Psoas muscle (tissue), 8 donors: ENCODE results near the gene TTR. TPM values are rescaled to one million over a fixed set of nuclear protein-coding genes. Genes with fewer than 3 reads are reported as not detected.

ENCODE experiments used
- ATAC-seq, 4 donors: fragments of 200-7000 bp; cut with Tn5 transposase; one replicate each; pipeline ENCODE4 v1.9.1; 2020; ENCODE audit warnings: moderate library complexity in 3 of 4, mild to moderate bottlenecking in 2 of 4
- DNase-seq, 2 donors: peaks; one replicate each; pipeline ENCODE4 v3.0.0-alpha.2; 2020
- H3K27ac ChIP-seq: fragments of 200-600 bp; one replicate; pipeline ENCODE4 v1.8.0; 2022
- H3K27me3 ChIP-seq, 3 donors: fragments of 200-600 bp in 1 of 3; one replicate each; pipeline versions ENCODE4 v1.6.1 to v1.8.0; 2013 to 2022; ENCODE audit warnings: low read length in 2 of 3, mild to moderate bottlenecking in 2 of 3, moderate library complexity in 1 of 3; ENCODE audit not compliant: insufficient read depth in 3 of 3
- H3K36me3 ChIP-seq, 2 donors: fragments of 200-600 bp in 1 of 2; one replicate each; pipeline versions ENCODE4 v1.6.1 to v1.8.0; 2013 to 2022; ENCODE audit warnings: low read depth in 1 of 2, mild to moderate bottlenecking in 1 of 2, moderate library complexity in 1 of 2; ENCODE audit not compliant: insufficient read depth in 1 of 2
- H3K4me1 ChIP-seq: fragments of 200-600 bp; one replicate; pipeline ENCODE4 v1.8.0; 2022
- H3K4me3 ChIP-seq: fragments of 200-600 bp; one replicate; pipeline ENCODE4 v1.8.0; 2022; ENCODE audit warnings: mild to moderate bottlenecking
- H3K9me3 ChIP-seq: fragments of 200-600 bp; one replicate; pipeline ENCODE4 v1.8.0; 2022
- WGBS, 3 donors: extraction: QIAGEN DNeasy Blood & Tissue Kit; methylation state at CpG; one replicate each; pipeline versions ENCODE4 v1.1.6 to v1.1.7; 2013; 5-methylcytosine and 5-hydroxymethylcytosine counted together
- intact Hi-C, 2 donors: fragments of 100-400 bp; cut with DNase I; formaldehyde crosslinking; loops; one replicate each; pipeline versions ENCODE4 v1.11.0 to v1.14.2; 2022
- polyA plus RNA-seq, 3 donors: library from polyadenylated mRNA; stranded (reverse); fragments of 200-250 nt; gene quantifications; one replicate each; pipeline ENCODE4 v1.2.3, GENCODE V29; 2013
- total RNA-seq, 4 donors: library from RNA; stranded (reverse); fragmentation: NEBNext Ultra II Directional in 2 of 4; extraction: Animal tissue kit (Norgen Biotek cat#: 25700) in 2 of 4; gene quantifications; one replicate each; pipeline versions ENCODE4 v1.2.1 to v1.2.4, GENCODE V29; 2021 to 2023
- TF ChIP-seq, protein P1 (sequence below): fragments of 200-600 bp; IDR thresholded peaks from one replicate; pipeline ENCODE4 v1.8.0; 2022; ENCODE audit warnings: antibody characterized with exemption
- donor health status: healthy with polysubstance abuse.
- donor health status: DM: no; HTN: no; CAD: no; lungs with moderate emphysema.
- donor health status: Bipolar disorder and iron deficiency.
- donor health status: healthy.
- donor health status: DM: yes; HTN: yes; CAD: no.
- donor health status: DM: no; HTN: no; CAD: no.
- donor health status: DM: no; HTN: no; CAD: no.
- donor health status: DM: yes; HTN: yes; CAD: no.

The TTR gene
- total and polyA plus RNA-seq, 7 donors, result 0.21 to 0.25 TPM; not detected in 5

DNA sequence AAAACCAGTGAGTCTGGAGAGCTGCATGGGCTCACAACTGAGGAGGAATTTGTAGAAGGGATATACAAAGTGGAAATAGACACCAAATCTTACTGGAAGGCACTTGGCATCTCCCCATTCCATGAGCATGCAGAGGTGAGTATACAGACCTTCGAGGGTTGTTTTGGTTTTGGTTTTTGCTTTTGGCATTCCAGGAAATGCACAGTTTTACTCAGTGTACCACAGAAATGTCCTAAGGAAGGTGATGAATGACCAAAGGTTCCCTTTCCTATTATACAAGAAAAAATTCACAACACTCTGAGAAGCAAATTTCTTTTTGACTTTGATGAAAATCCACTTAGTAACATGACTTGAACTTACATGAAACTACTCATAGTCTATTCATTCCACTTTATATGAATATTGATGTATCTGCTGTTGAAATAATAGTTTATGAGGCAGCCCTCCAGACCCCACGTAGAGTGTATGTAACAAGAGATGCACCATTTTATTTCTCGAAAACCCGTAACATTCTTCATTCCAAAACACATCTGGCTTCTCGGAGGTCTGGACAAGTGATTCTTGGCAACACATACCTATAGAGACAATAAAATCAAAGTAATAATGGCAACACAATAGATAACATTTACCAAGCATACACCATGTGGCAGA lies 3.6 kb downstream of the TTR start:
- DNase-seq (no peak), ATAC-seq (no peak)
- Histone ChIP-seq H3K9me3 (no peaks in the 10 kb centered on the region), H3K4me1 (no peaks in the 10 kb centered on the region), H3K36me3 (no peaks in the 10 kb centered on the region), H3K27ac (no peak overlapping the region), H3K27me3 (peaks cover 0 to 2% (median 0%) of the 10 kb centered on the region in 3 donors), H3K4me3 (no peak overlapping the region)
- intact Hi-C loops, result no loop called here
- TF ChIP-seq, protein P1, sequence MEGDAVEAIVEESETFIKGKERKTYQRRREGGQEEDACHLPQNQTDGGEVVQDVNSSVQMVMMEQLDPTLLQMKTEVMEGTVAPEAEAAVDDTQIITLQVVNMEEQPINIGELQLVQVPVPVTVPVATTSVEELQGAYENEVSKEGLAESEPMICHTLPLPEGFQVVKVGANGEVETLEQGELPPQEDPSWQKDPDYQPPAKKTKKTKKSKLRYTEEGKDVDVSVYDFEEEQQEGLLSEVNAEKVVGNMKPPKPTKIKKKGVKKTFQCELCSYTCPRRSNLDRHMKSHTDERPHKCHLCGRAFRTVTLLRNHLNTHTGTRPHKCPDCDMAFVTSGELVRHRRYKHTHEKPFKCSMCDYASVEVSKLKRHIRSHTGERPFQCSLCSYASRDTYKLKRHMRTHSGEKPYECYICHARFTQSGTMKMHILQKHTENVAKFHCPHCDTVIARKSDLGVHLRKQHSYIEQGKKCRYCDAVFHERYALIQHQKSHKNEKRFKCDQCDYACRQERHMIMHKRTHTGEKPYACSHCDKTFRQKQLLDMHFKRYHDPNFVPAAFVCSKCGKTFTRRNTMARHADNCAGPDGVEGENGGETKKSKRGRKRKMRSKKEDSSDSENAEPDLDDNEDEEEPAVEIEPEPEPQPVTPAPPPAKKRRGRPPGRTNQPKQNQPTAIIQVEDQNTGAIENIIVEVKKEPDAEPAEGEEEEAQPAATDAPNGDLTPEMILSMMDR, result no peak
- 49 to 50% (median 49%) methylated on average over 5 of the region's 5 CpGs for WGBS, 3 donors

DNA sequence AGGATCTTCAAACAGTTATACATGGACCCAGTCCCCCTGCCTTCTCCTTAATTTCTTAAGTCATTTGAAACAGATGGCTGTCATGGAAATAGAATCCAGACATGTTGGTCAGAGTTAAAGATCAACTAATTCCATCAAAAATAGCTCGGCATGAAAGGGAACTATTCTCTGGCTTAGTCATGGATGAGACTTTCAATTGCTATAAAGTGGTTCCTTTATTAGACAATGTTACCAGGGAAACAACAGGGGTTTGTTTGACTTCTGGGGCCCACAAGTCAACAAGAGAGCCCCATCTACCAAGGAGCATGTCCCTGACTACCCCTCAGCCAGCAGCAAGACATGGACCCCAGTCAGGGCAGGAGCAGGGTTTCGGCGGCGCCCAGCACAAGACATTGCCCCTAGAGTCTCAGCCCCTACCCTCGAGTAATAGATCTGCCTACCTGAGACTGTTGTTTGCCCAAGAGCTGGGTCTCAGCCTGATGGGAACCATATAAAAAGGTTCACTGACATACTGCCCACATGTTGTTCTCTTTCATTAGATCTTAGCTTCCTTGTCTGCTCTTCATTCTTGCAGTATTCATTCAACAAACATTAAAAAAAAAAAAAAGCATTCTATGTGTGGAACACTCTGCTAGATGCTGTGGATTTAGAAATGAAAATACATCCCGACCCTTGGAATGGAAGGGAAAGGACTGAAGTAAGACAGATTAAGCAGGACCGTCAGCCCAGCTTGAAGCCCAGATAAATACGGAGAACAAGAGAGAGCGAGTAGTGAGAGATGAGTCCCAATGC lies 4.6 kb downstream of the TTR start:
- Histone ChIP-seq H3K27me3 (peaks cover 0 to 2% (median 0%) of the 10 kb centered on the region in 3 donors), H3K36me3 (no peaks in the 10 kb centered on the region), H3K9me3 (no peaks in the 10 kb centered on the region), H3K4me3 (no peak overlapping the region), H3K27ac (no peak overlapping the region), H3K4me1 (no peaks in the 10 kb centered on the region)
- intact Hi-C loops, result no loop called here
- ATAC-seq (no peak), DNase-seq (no peak)
- 84 to 89% (median 88%) methylated on average over 9 of the region's 9 CpGs for WGBS, 3 donors
- TF ChIP-seq, protein P1, result no peak

DNA sequence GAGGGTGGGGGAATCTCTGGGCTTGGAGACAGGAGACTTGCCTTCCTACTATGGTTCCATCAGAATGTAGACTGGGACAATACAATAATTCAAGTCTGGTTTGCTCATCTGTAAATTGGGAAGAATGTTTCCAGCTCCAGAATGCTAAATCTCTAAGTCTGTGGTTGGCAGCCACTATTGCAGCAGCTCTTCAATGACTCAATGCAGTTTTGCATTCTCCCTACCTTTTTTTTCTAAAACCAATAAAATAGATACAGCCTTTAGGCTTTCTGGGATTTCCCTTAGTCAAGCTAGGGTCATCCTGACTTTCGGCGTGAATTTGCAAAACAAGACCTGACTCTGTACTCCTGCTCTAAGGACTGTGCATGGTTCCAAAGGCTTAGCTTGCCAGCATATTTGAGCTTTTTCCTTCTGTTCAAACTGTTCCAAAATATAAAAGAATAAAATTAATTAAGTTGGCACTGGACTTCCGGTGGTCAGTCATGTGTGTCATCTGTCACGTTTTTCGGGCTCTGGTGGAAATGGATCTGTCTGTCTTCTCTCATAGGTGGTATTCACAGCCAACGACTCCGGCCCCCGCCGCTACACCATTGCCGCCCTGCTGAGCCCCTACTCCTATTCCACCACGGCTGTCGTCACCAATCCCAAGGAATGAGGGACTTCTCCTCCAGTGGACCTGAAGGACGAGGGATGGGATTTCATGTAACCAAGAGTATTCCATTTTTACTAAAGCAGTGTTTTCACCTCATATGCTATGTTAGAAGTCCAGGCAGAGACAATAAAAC lies 6.5 kb downstream of the TTR start:
- TF ChIP-seq, protein P1, result no peak
- Histone ChIP-seq H3K9me3 (no peaks in the 10 kb centered on the region), H3K4me1 (no peaks in the 10 kb centered on the region), H3K27ac (no peak overlapping the region), H3K4me3 (no peak overlapping the region), H3K27me3 (peaks cover 0 to 2% (median 0%) of the 10 kb centered on the region in 3 donors), H3K36me3 (no peaks in the 10 kb centered on the region)
- ATAC-seq (no peak), DNase-seq (no peak)
- intact Hi-C loops, result no loop called here
- 83 to 91% (median 86%) methylated on average over 13 of the region's 13 CpGs for WGBS, 3 donors

DNA sequence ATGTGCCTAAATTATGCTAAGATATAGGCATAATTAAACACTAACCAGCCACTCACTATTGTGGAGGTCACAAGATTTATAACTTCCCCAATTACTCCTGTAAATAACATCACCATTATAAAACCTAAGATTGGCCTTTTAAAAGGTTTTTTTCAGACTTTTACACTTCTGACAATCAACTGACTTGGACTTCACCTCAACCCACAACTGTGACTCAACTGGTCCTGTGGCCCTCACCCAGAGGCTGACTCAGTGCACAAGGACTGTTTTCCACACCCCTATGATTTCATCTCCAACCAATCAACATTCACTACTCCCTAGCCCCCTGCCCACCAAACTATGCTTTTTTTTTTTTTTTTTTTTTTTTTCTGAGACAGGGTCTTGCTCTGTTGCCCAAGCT lies 11.6 kb downstream of the TTR start:
- no peak overlapping the region for H3K4me3 ChIP-seq
- TF ChIP-seq, protein P1, result no peak
- ATAC-seq, result no peak

More for the DNA sequence above, 11.6 kb downstream of the TTR start:
- Histone ChIP-seq H3K4me1 (no peaks in the 10 kb centered on the region), H3K9me3 (no peaks in the 10 kb centered on the region), H3K27me3 (peaks cover 0 to 3% (median 0%) of the 10 kb centered on the region in 3 donors), H3K27ac (no peak overlapping the region), H3K36me3 (no peaks in the 10 kb centered on the region)
- intact Hi-C loops, result no loop called here
- no peak for DNase-seq
